IMR-90 (cell line): Measurements from ENCODE around the gene ANKRD52. TPM values are rescaled to one million over a fixed set of nuclear protein-coding genes. Genes with fewer than 3 reads are reported as not detected.
A peak's percentile ranks its signal among the peaks of the same experiment; 100 is the strongest.
"Not testable (repeated sequence)": the region's sequence is repeated elsewhere in the genome, so short reads cannot be mapped to it uniquely, and the experiment has no call there.

Experiments used
- ATAC-seq: fragments of 200-7000 bp; cut with Tn5 transposase; 2 replicates; pipeline ENCODE4 v1.9.1; 2020; ENCODE audit warnings: low read depth, mild to moderate bottlenecking, moderate library complexity
- BruUV-seq: library from RNA; stranded (reverse); fragments of 400-500 nt; replicated peaks from 2 replicates; lab custom pipeline; 2021; lab: Mats Ljungman, UMichigan
- CTCF ChIA-PET: fragments of 300-600 bp; formaldehyde crosslinking; extraction: SDS; loops from one replicate; lab custom pipeline; 2021; ENCODE audit warnings: antibody characterized with exemption; lab: Yijun Ruan, JAX
- POLR2A ChIA-PET: fragments of 300-600 bp; sonication (Branson Sonifier 250); formaldehyde crosslinking; loops from one replicate; lab custom pipeline; 2022; ENCODE audit warnings: antibody characterized with exemption; ENCODE audit not compliant: unreplicated experiment; lab: Charles Lee
- DNase-seq: peaks from one replicate; pipeline ENCODE4 v3.0.0; 2013
- H2AFZ ChIP-seq: replicated peaks from 2 replicates; pipeline ENCODE3; 2013; ENCODE audit warnings: low read length, mild to moderate bottlenecking; ENCODE audit not compliant: poor library complexity
- H2AK5ac ChIP-seq: 2 replicates; pipeline ENCODE4 v1.6.1; 2013; ENCODE audit warnings: low read depth, low read length, inconsistent platforms
- H2AK9ac ChIP-seq: replicated peaks from 2 replicates; pipeline ENCODE3; 2013; ENCODE audit warnings: mild to moderate bottlenecking, low read depth, low read length, moderate library complexity; ENCODE audit not compliant: poor library complexity
- H2BK120ac ChIP-seq: 2 replicates; pipeline ENCODE4 v1.6.1; 2013; ENCODE audit warnings: low read depth, low read length, inconsistent platforms
- H2BK15ac ChIP-seq: 3 replicates; pipeline ENCODE4 v1.6.1; 2013; ENCODE audit warnings: low read depth, low read length, inconsistent platforms
- H2BK20ac ChIP-seq: 2 replicates; pipeline ENCODE4 v1.6.1; 2013; ENCODE audit warnings: low read depth, mild to moderate bottlenecking, inconsistent platforms, low read length, moderate library complexity
- H2BK5ac ChIP-seq: 2 replicates; pipeline ENCODE4 v1.6.1; 2013; ENCODE audit warnings: mild to moderate bottlenecking, low read depth, low read length, inconsistent platforms; ENCODE audit not compliant: poor library complexity, severe bottlenecking
- H3K14ac ChIP-seq: replicated peaks from 2 replicates; pipeline ENCODE4 v1.6.1; 2013; ENCODE audit warnings: low read depth, low read length, inconsistent platforms
- H3K18ac ChIP-seq: 2 replicates; pipeline ENCODE4 v1.6.1; 2013; ENCODE audit warnings: low read depth, low read length, control low read depth
- H3K23ac ChIP-seq: 2 replicates; pipeline ENCODE4 v1.6.1; 2013; ENCODE audit warnings: low read depth, low read length, inconsistent platforms
- H3K27ac ChIP-seq: 2 replicates; pipeline ENCODE4 v1.5.1; 2013; ENCODE audit warnings: mild to moderate bottlenecking, control low read depth, low read length; ENCODE audit not compliant: insufficient read depth
- H3K27me3 ChIP-seq: 2 replicates; pipeline ENCODE4 v1.6.1; 2013; ENCODE audit warnings: low read length; ENCODE audit not compliant: control insufficient read depth, insufficient read depth
- H3K36me3 ChIP-seq: 2 replicates; pipeline ENCODE4 v1.6.1; 2013; ENCODE audit warnings: low read length, mixed read lengths; ENCODE audit not compliant: control insufficient read depth, insufficient read depth
- H3K4ac ChIP-seq: 2 replicates; pipeline ENCODE4 v1.6.1; 2013; ENCODE audit warnings: low read depth, low read length, inconsistent platforms
- H3K4me1 ChIP-seq: 2 replicates; pipeline ENCODE4 v1.6.1; 2013; ENCODE audit warnings: low read length, mixed read lengths; ENCODE audit not compliant: control insufficient read depth, insufficient read depth
- H3K4me2 ChIP-seq: 2 replicates; pipeline ENCODE4 v1.6.1; 2013; ENCODE audit warnings: low read depth, mild to moderate bottlenecking, control low read depth, low read length, moderate library complexity
- H3K4me3 ChIP-seq: 2 replicates; pipeline ENCODE4 v1.5.1; 2013; ENCODE audit warnings: low read depth, mild to moderate bottlenecking, control low read depth, low read length, moderate library complexity; ENCODE audit not compliant: insufficient read depth
- H3K56ac ChIP-seq: 2 replicates; pipeline ENCODE4 v1.6.1; 2013; ENCODE audit warnings: low read length, inconsistent platforms; ENCODE audit not compliant: insufficient read depth; ENCODE audit errors: extremely low read depth
- H3K79me1 ChIP-seq, 2 experiments: 2 replicates each; pipeline ENCODE4 v1.6.1; 2013; ENCODE audit warnings: low read length in 2 of 2, inconsistent platforms in 1 of 2, low read depth in 1 of 2
- H3K9ac ChIP-seq: 2 replicates; pipeline ENCODE4 v1.6.1; 2013; ENCODE audit warnings: low read depth, low read length, control low read depth
- H3K9me1 ChIP-seq: 2 replicates; pipeline ENCODE4 v1.6.1; 2013; ENCODE audit warnings: low read length, inconsistent platforms; ENCODE audit not compliant: insufficient read depth
- H3K9me3 ChIP-seq: 2 replicates; pipeline ENCODE4 v1.6.1; 2013; ENCODE audit warnings: low read length; ENCODE audit not compliant: control insufficient read depth, insufficient read depth
- H4K20me1 ChIP-seq: 2 replicates; pipeline ENCODE4 v1.6.1; 2013; ENCODE audit warnings: low read length, inconsistent platforms; ENCODE audit not compliant: insufficient read depth
- H4K5ac ChIP-seq: 2 replicates; pipeline ENCODE4 v1.6.1; 2013; ENCODE audit warnings: mild to moderate bottlenecking, low read depth, low read length, control low read depth
- H4K8ac ChIP-seq, 2 experiments: 2 replicates each; pipeline ENCODE4 v1.6.1; 2013; ENCODE audit warnings: low read depth in 2 of 2, low read length in 2 of 2, control low read depth in 1 of 2, inconsistent platforms in 1 of 2
- H4K91ac ChIP-seq: 2 replicates; pipeline ENCODE4 v1.6.1; 2013; ENCODE audit warnings: low read depth, low read length, inconsistent platforms; ENCODE audit not compliant: insufficient read depth
- WGBS, 2 experiments: methylation state at CpG; one replicate each; pipeline versions ENCODE4 v1.1.5 to v1.1.7; 2013; ENCODE audit warnings: missing lambda C conversion rate in 2 of 2; ENCODE audit not compliant: insufficient read length in 1 of 2; ENCODE audit errors: extremely low coverage in 2 of 2; 5-methylcytosine and 5-hydroxymethylcytosine counted together
- dilution Hi-C: fragments of 300-500 bp; cut with HindIII; formaldehyde crosslinking; loops from one replicate; pipeline ENCODE4 v1.14.3; 2018; ENCODE audit warnings: low sequenced_read_pairs; ENCODE audit not compliant: unreplicated experiment
- in situ Hi-C: fragments of 300-500 bp; cut with MboI; formaldehyde crosslinking; loops from 3 replicates; pipeline ENCODE4 v1.14.3; 2019; ENCODE audit warnings: low sequenced_read_pairs, inconsistent platforms, mixed read lengths
- intact Hi-C: fragments of 100-400 bp; cut with micrococcal nuclease; formaldehyde crosslinking; loops from 2 replicates; pipeline ENCODE4 v1.10.0; 2022
- polyA plus RNA-seq, 3 experiments: library from polyadenylated mRNA; depleted of rRNA; stranded (reverse); fragments of >200 nt; gene quantifications; 2 replicates each; pipeline ENCODE4 v1.2.3, GENCODE V29; 2012; ENCODE audit warnings: low replicate concordance in 1 of 3
- total RNA-seq: library from RNA; depleted of rRNA; stranded (reverse); fragments of >200 nt; gene quantifications from 2 replicates; pipeline ENCODE4 v1.2.3, GENCODE V29; 2012

Gene ANKRD52
- total and polyA plus RNA-seq, 2 of the 4 experiments (the other 2 are of a cell fraction): 15.4 to 35.9 TPM

- H3K4me1 ChIP-seq: peaks cover 13% of the 10 kb centered on the region
- BruUV-seq, ATAC-seq, dilution Hi-C loops, H3K9me1 ChIP-seq, H3K9me3 ChIP-seq, H3K27me3 ChIP-seq, H4K20me1 ChIP-seq, H2BK20ac ChIP-seq, POLR2A ChIA-PET, DNase-seq, H3K18ac ChIP-seq, in situ Hi-C loops: not testable (repeated sequence)
- H3K56ac ChIP-seq: 0 out of 2 replicates have a peak overlapping the region, but pooled peaks have one; percentile 71
- H2BK5ac ChIP-seq: peak overlapping the region; percentile 78
- peak overlapping the region; percentile 33 to 74; a peak in 2 of 4 replicates for H4K8ac ChIP-seq
- H4K91ac ChIP-seq: peak overlapping the region; percentile 92
- peak overlapping the region; percentile 96 for H2AK9ac ChIP-seq
- peak overlapping the region; percentile 13 for H4K5ac ChIP-seq
- peak overlapping the region; percentile 78 for H3K27ac ChIP-seq
- peak overlapping the region; percentile 61 for H3K4me3 ChIP-seq
- peak overlapping the region; percentile 73 for H3K9ac ChIP-seq
- intact Hi-C loops: loop anchor here (2.0 kb wide), 1 partner anchor 199 kb away; no protein-coding TSS in a partner anchor
- H3K4ac ChIP-seq: peak overlapping the region; percentile 77
- 45% methylated on average over 9 of the region's 16 CpGs; no CpG with 5 or more reads in 1 of the 2 experiments for WGBS, 2 experiments
- peak overlapping the region; percentile 100 for H2AFZ ChIP-seq
- peaks cover 11% of the 10 kb centered on the region for H3K36me3 ChIP-seq
- H3K4me2 ChIP-seq: peak overlapping the region; percentile 83
- H3K14ac ChIP-seq: peak overlapping the region; percentile 82
- peak overlapping the region; percentile 47; the same call in 2 of the 3 replicates for H2BK15ac ChIP-seq
- CTCF ChIA-PET: interaction anchor here (0.6 to 1.4 kb wide), 2 partner anchors 33 to 45 kb away, joined by 3 to 4 read pairs; partner anchors contain the start of gene RNF41
- peak overlapping the region; percentile 73; the same call in 1 of the 2 replicates for H2BK120ac ChIP-seq
- H3K23ac ChIP-seq: peak overlapping the region; percentile 86; the same call in 1 of the 2 replicates
- H2AK5ac ChIP-seq: peak overlapping the region; percentile 62
- H3K79me1 ChIP-seq: peaks cover 0 to 21% of the 10 kb centered on the region in 2 experiments; a peak in 2 of 4 replicates
Observed at GRCh38 chr12:56266068-56266692, 8.0 kb upstream of the ANKRD52 start.

DNA sequence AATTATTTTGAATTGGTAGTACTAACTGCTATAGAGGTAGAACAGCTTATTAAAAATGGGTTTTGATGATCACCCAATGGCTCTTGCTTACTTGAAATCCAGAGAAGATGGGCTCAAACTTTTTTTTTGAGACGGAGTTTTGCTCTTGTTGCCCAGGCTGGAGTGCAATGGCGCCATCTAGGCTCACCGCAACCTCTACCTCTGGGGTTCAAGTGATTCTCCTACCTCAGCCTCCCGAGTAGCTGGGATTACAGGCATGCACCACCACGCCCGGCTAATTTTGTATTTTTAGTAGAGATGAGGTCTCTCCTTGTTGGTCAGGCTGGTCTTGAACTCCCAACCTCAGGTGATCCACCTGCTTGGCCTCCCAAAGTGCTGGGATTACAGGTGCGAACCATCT, 4.8 kb upstream of the ANKRD52 start:
- H2BK20ac ChIP-seq, in situ Hi-C loops, H2AFZ ChIP-seq, H3K9me3 ChIP-seq, H4K8ac ChIP-seq, POLR2A ChIA-PET, H3K9ac ChIP-seq, H4K5ac ChIP-seq, H3K14ac ChIP-seq, H4K91ac ChIP-seq, H2BK120ac ChIP-seq, dilution Hi-C loops, ATAC-seq, H2AK5ac ChIP-seq, H4K20me1 ChIP-seq, H2BK15ac ChIP-seq, H2BK5ac ChIP-seq, H3K4me2 ChIP-seq, DNase-seq, intact Hi-C loops, H3K4me3 ChIP-seq, H3K36me3 ChIP-seq, H3K4ac ChIP-seq, H2AK9ac ChIP-seq, H3K27me3 ChIP-seq, H3K23ac ChIP-seq, H3K56ac ChIP-seq, H3K18ac ChIP-seq, H3K27ac ChIP-seq, BruUV-seq: not testable (repeated sequence)
- WGBS, 2 experiments: no CpG with 5 or more reads among the region's 7 CpGs
- H3K4me1 ChIP-seq: peaks cover 16% of the 10 kb centered on the region
- H3K9me1 ChIP-seq: peaks cover 12% of the 10 kb centered on the region
- CTCF ChIA-PET: interaction anchor here (0.6 kb wide), 1 partner anchor 21 kb away, joined by 3 read pairs; no protein-coding TSS in a partner anchor
- peaks cover 0 to 20% of the 10 kb centered on the region in 2 experiments; a peak in 2 of 4 replicates for H3K79me1 ChIP-seq
